ENCODE data around the gene NPTX1. TPM values are rescaled to one million over a fixed set of nuclear protein-coding genes. Genes with fewer than 3 reads are reported as not detected.

NPTX1 gene
- total RNA-seq (2014; rRNA removed; shearing (Covaris generic); ENCODE audit: low replicate concordance) = 0.91 TPM in 1 of 2 replicates, not detected in the other

- DNase-seq = no peak
- H3K27me3 ChIP-seq = peaks cover 49% of the 10 kb centered on the region
- no peaks in the 10 kb centered on the region for H3K9me3 ChIP-seq
Observed at GRCh38 chr17:80475910-80476876, at the start of gene NPTX1. Gene NPTX1, minus strand, starts transcription at chr17:80476607. Its CDS starts 161 bp downstream, at chr17:80476446.

GRCh38 chr17:80523956-80524712 is 47.7 kb upstream of the NPTX1 start:
- DNase-seq = no peak
- H3K9me3 ChIP-seq = no peaks in the 10 kb centered on the region
- no peaks in the 10 kb centered on the region for H3K27me3 ChIP-seq
- H3K36me3 ChIP-seq = no peaks in the 10 kb centered on the region
- H3K4me3 ChIP-seq = no peak overlapping the region

More at GRCh38 chr17:80475910-80476876, at the start of gene NPTX1:
- Histone ChIP-seq H3K4me3 (no peak within 1 kb of the TSS), H3K36me3 (no peaks in the 10 kb centered on the region)

- no peak for DNase-seq
- H3K9me3 ChIP-seq = no peaks in the 10 kb centered on the region
Observed at GRCh38 chr17:80523054-80523744, 46.8 kb upstream of the NPTX1 start.

GRCh38 chr17:80520810-80521455 is 44.5 kb upstream of the NPTX1 start:
- no peaks in the 10 kb centered on the region for H3K9me3 ChIP-seq
- no peak overlapping the region for H3K4me3 ChIP-seq
- no peaks in the 10 kb centered on the region for H3K36me3 ChIP-seq
- no peaks in the 10 kb centered on the region for H3K27me3 ChIP-seq
- DNase-seq = no peak

More at GRCh38 chr17:80523054-80523744, 46.8 kb upstream of the NPTX1 start:
- Histone ChIP-seq H3K27me3 (no peaks in the 10 kb centered on the region), H3K36me3 (no peaks in the 10 kb centered on the region), H3K4me3 (no peak overlapping the region)

GRCh38 chr17:80519091-80519781 is 42.8 kb upstream of the NPTX1 start:
- Histone ChIP-seq H3K36me3 (no peaks in the 10 kb centered on the region), H3K9me3 (no peaks in the 10 kb centered on the region), H3K27me3 (no peaks in the 10 kb centered on the region), H3K4me3 (no peak overlapping the region)
- DNase-seq = no peak

- no peaks in the 10 kb centered on the region for H3K27me3 ChIP-seq
- DNase-seq = no peak
- no peaks in the 10 kb centered on the region for H3K9me3 ChIP-seq
- H3K4me3 ChIP-seq = no peak overlapping the region
- no peaks in the 10 kb centered on the region for H3K36me3 ChIP-seq
Observed at GRCh38 chr17:80518392-80518791, 42.0 kb upstream of the NPTX1 start.

- H3K36me3 ChIP-seq = no peaks in the 10 kb centered on the region
- no peak for DNase-seq
- H3K9me3 ChIP-seq = no peaks in the 10 kb centered on the region
- H3K4me3 ChIP-seq = no peak overlapping the region
- no peaks in the 10 kb centered on the region for H3K27me3 ChIP-seq
Observed at GRCh38 chr17:80517641-80518040, 41.2 kb upstream of the NPTX1 start.

- Histone ChIP-seq H3K4me3 (no peak overlapping the region), H3K9me3 (no peaks in the 10 kb centered on the region)
- no peak for DNase-seq
Observed at GRCh38 chr17:80516171-80516932, 39.9 kb upstream of the NPTX1 start.

GRCh38 chr17:80513892-80514291 is 37.5 kb upstream of the NPTX1 start:
- H3K27me3 ChIP-seq = no peaks in the 10 kb centered on the region
- no peaks in the 10 kb centered on the region for H3K9me3 ChIP-seq
- DNase-seq = no peak
- H3K4me3 ChIP-seq = no peak overlapping the region
- no peaks in the 10 kb centered on the region for H3K36me3 ChIP-seq

More at GRCh38 chr17:80516171-80516932, 39.9 kb upstream of the NPTX1 start:
- H3K36me3 ChIP-seq = no peaks in the 10 kb centered on the region
- H3K27me3 ChIP-seq = no peaks in the 10 kb centered on the region

GRCh38 chr17:80513201-80513600 is 36.8 kb upstream of the NPTX1 start:
- peak; percentile 25 for DNase-seq
- no peaks in the 10 kb centered on the region for H3K36me3 ChIP-seq
- no peaks in the 10 kb centered on the region for H3K9me3 ChIP-seq

GRCh38 chr17:80512233-80512632 is 35.8 kb upstream of the NPTX1 start:
- H3K4me3 ChIP-seq = no peak overlapping the region
- peak; percentile 77 for DNase-seq
- H3K9me3 ChIP-seq = no peaks in the 10 kb centered on the region
- H3K27me3 ChIP-seq = no peaks in the 10 kb centered on the region
- no peaks in the 10 kb centered on the region for H3K36me3 ChIP-seq

More at GRCh38 chr17:80513201-80513600, 36.8 kb upstream of the NPTX1 start:
- H3K4me3 ChIP-seq = no peak overlapping the region
- no peaks in the 10 kb centered on the region for H3K27me3 ChIP-seq

GRCh38 chr17:80511222-80512180 is 35.1 kb upstream of the NPTX1 start:
- H3K36me3 ChIP-seq = no peaks in the 10 kb centered on the region
- DNase-seq = no peak
- no peak overlapping the region for H3K4me3 ChIP-seq
- no peaks in the 10 kb centered on the region for H3K9me3 ChIP-seq
- H3K27me3 ChIP-seq = no peaks in the 10 kb centered on the region; the same call in 1 of the 2 replicates

- H3K27me3 ChIP-seq = no peaks in the 10 kb centered on the region; the same call in 1 of the 2 replicates
- no peaks in the 10 kb centered on the region for H3K36me3 ChIP-seq
- no peaks in the 10 kb centered on the region for H3K9me3 ChIP-seq
- no peak overlapping the region for H3K4me3 ChIP-seq
- DNase-seq = no peak
Observed at GRCh38 chr17:80510772-80511171, 34.4 kb upstream of the NPTX1 start.

GRCh38 chr17:80510132-80510531 is 33.7 kb upstream of the NPTX1 start:
- Histone ChIP-seq H3K36me3 (no peaks in the 10 kb centered on the region), H3K4me3 (no peak overlapping the region), H3K9me3 (no peaks in the 10 kb centered on the region), H3K27me3 (no peaks in the 10 kb centered on the region; the same call in 1 of the 2 replicates)
- no peak for DNase-seq

Data from MG63 (cell line).